Measurements from ENCODE around the gene LYST.

LYST gene

GRCh38 chr1:235784950-235785349 lies 81.8 kb downstream of the LYST start:
- H3K4me1 ChIP-seq (ENCODE audit: control insufficient read depth, insufficient read depth, low read length): no peaks in the 10 kb centered on the region
- H3K4me3 ChIP-seq (ENCODE audit: low read depth, low read length): no peak overlapping the region
- H3K9ac ChIP-seq (ENCODE audit: low read length): no peak overlapping the region
- H3K9me3 ChIP-seq (ENCODE audit: control insufficient read depth, insufficient read depth, low read depth, low read length): no peaks in the 10 kb centered on the region
- H3K36me3 ChIP-seq (ENCODE audit: control insufficient read depth, insufficient read depth, low read length): no peaks in the 10 kb centered on the region
- no peaks in the 10 kb centered on the region for H3K27me3 ChIP-seq (ENCODE audit: control insufficient read depth, insufficient read depth, low read length)
- no peak overlapping the region for H3K27ac ChIP-seq (ENCODE audit: low read depth, low read length)

GRCh38 chr1:235783148-235783776 lies 83.4 kb downstream of the LYST start:
- Histone ChIP-seq H3K9me3 (ENCODE audit: control insufficient read depth, insufficient read depth, low read depth, low read length) (no peaks in the 10 kb centered on the region), H3K36me3 (ENCODE audit: control insufficient read depth, insufficient read depth, low read length) (no peaks in the 10 kb centered on the region), H3K4me1 (ENCODE audit: control insufficient read depth, insufficient read depth, low read length) (no peaks in the 10 kb centered on the region), H3K9ac (ENCODE audit: low read length) (no peak overlapping the region), H3K27me3 (ENCODE audit: control insufficient read depth, insufficient read depth, low read length) (no peaks in the 10 kb centered on the region), H3K27ac (ENCODE audit: low read depth, low read length) (no peak overlapping the region), H3K4me3 (ENCODE audit: low read depth, low read length) (no peak overlapping the region)

GRCh38 chr1:235782601-235783000 lies 84.1 kb downstream of the LYST start:
- Histone ChIP-seq H3K9me3 (ENCODE audit: control insufficient read depth, insufficient read depth, low read depth, low read length) (no peaks in the 10 kb centered on the region), H3K36me3 (ENCODE audit: control insufficient read depth, insufficient read depth, low read length) (no peaks in the 10 kb centered on the region), H3K4me1 (ENCODE audit: control insufficient read depth, insufficient read depth, low read length) (no peaks in the 10 kb centered on the region), H3K27me3 (ENCODE audit: control insufficient read depth, insufficient read depth, low read length) (no peaks in the 10 kb centered on the region), H3K27ac (ENCODE audit: low read depth, low read length) (no peak overlapping the region), H3K9ac (ENCODE audit: low read length) (no peak overlapping the region), H3K4me3 (ENCODE audit: low read depth, low read length) (no peak overlapping the region)

- no peak overlapping the region for H3K4me3 ChIP-seq (ENCODE audit: low read depth, low read length)
- H3K27ac ChIP-seq (ENCODE audit: low read depth, low read length): no peak overlapping the region
- no peaks in the 10 kb centered on the region for H3K4me1 ChIP-seq (ENCODE audit: control insufficient read depth, insufficient read depth, low read length)
- H3K9me3 ChIP-seq (ENCODE audit: control insufficient read depth, insufficient read depth, low read depth, low read length): no peaks in the 10 kb centered on the region
- H3K9ac ChIP-seq (ENCODE audit: low read length): no peak overlapping the region
- H3K27me3 ChIP-seq (ENCODE audit: control insufficient read depth, insufficient read depth, low read length): no peaks in the 10 kb centered on the region
- H3K36me3 ChIP-seq (ENCODE audit: control insufficient read depth, insufficient read depth, low read length): no peaks in the 10 kb centered on the region
Measured at GRCh38 chr1:235781807-235782206, 84.9 kb downstream of the LYST start.

GRCh38 chr1:235779770-235780169 lies 86.9 kb downstream of the LYST start:
- Histone ChIP-seq H3K9me3 (ENCODE audit: control insufficient read depth, insufficient read depth, low read depth, low read length) (no peaks in the 10 kb centered on the region), H3K27ac (ENCODE audit: low read depth, low read length) (no peak overlapping the region), H3K9ac (ENCODE audit: low read length) (no peak overlapping the region), H3K4me3 (ENCODE audit: low read depth, low read length) (no peak overlapping the region), H3K4me1 (ENCODE audit: control insufficient read depth, insufficient read depth, low read length) (peaks cover 7% of the 10 kb centered on the region; the same call in 1 of the 2 replicates), H3K36me3 (ENCODE audit: control insufficient read depth, insufficient read depth, low read length) (no peaks in the 10 kb centered on the region), H3K27me3 (ENCODE audit: control insufficient read depth, insufficient read depth, low read length) (no peaks in the 10 kb centered on the region)

- no peak overlapping the region for H3K9ac ChIP-seq (ENCODE audit: low read length)
- no peak overlapping the region for H3K27ac ChIP-seq (ENCODE audit: low read depth, low read length)
- H3K27me3 ChIP-seq (ENCODE audit: control insufficient read depth, insufficient read depth, low read length): no peaks in the 10 kb centered on the region
- no peak overlapping the region for H3K4me3 ChIP-seq (ENCODE audit: low read depth, low read length)
- H3K36me3 ChIP-seq (ENCODE audit: control insufficient read depth, insufficient read depth, low read length): no peaks in the 10 kb centered on the region
- peaks cover 7% of the 10 kb centered on the region; the same call in 1 of the 2 replicates for H3K4me1 ChIP-seq (ENCODE audit: control insufficient read depth, insufficient read depth, low read length)
- H3K9me3 ChIP-seq (ENCODE audit: control insufficient read depth, insufficient read depth, low read depth, low read length): no peaks in the 10 kb centered on the region
Measured at GRCh38 chr1:235776396-235776795, 90.3 kb downstream of the LYST start.

- Histone ChIP-seq H3K27ac (ENCODE audit: low read depth, low read length) (no peak overlapping the region), H3K4me1 (ENCODE audit: control insufficient read depth, insufficient read depth, low read length) (peaks cover 7% of the 10 kb centered on the region; the same call in 1 of the 2 replicates), H3K4me3 (ENCODE audit: low read depth, low read length) (no peak overlapping the region), H3K27me3 (ENCODE audit: control insufficient read depth, insufficient read depth, low read length) (no peaks in the 10 kb centered on the region), H3K36me3 (ENCODE audit: control insufficient read depth, insufficient read depth, low read length) (no peaks in the 10 kb centered on the region), H3K9ac (ENCODE audit: low read length) (no peak overlapping the region), H3K9me3 (ENCODE audit: control insufficient read depth, insufficient read depth, low read depth, low read length) (no peaks in the 10 kb centered on the region)
Measured at GRCh38 chr1:235775246-235775860, 91.4 kb downstream of the LYST start.

- Histone ChIP-seq H3K4me1 (ENCODE audit: control insufficient read depth, insufficient read depth, low read length) (no peaks in the 10 kb centered on the region), H3K27ac (ENCODE audit: low read depth, low read length) (no peak overlapping the region), H3K4me3 (ENCODE audit: low read depth, low read length) (no peak overlapping the region), H3K27me3 (ENCODE audit: control insufficient read depth, insufficient read depth, low read length) (no peaks in the 10 kb centered on the region; the same call in 1 of the 2 replicates), H3K9me3 (ENCODE audit: control insufficient read depth, insufficient read depth, low read depth, low read length) (no peaks in the 10 kb centered on the region), H3K9ac (ENCODE audit: low read length) (no peak overlapping the region), H3K36me3 (ENCODE audit: control insufficient read depth, insufficient read depth, low read length) (no peaks in the 10 kb centered on the region)
Measured at GRCh38 chr1:235767795-235768194, 98.9 kb downstream of the LYST start.

GRCh38 chr1:235766794-235767285 lies 99.9 kb downstream of the LYST start:
- H3K36me3 ChIP-seq (ENCODE audit: control insufficient read depth, insufficient read depth, low read length): no peaks in the 10 kb centered on the region
- H3K4me3 ChIP-seq (ENCODE audit: low read depth, low read length): no peak overlapping the region
- H3K9me3 ChIP-seq (ENCODE audit: control insufficient read depth, insufficient read depth, low read depth, low read length): no peaks in the 10 kb centered on the region
- H3K9ac ChIP-seq (ENCODE audit: low read length): no peak overlapping the region
- no peaks in the 10 kb centered on the region for H3K4me1 ChIP-seq (ENCODE audit: control insufficient read depth, insufficient read depth, low read length)
- H3K27me3 ChIP-seq (ENCODE audit: control insufficient read depth, insufficient read depth, low read length): no peaks in the 10 kb centered on the region; the same call in 1 of the 2 replicates
- no peak overlapping the region for H3K27ac ChIP-seq (ENCODE audit: low read depth, low read length)

- no peaks in the 10 kb centered on the region for H3K9me3 ChIP-seq (ENCODE audit: control insufficient read depth, insufficient read depth, low read depth, low read length)
- no peaks in the 10 kb centered on the region for H3K4me1 ChIP-seq (ENCODE audit: control insufficient read depth, insufficient read depth, low read length)
- H3K4me3 ChIP-seq (ENCODE audit: low read depth, low read length): no peak overlapping the region
- no peaks in the 10 kb centered on the region; the same call in 1 of the 2 replicates for H3K27me3 ChIP-seq (ENCODE audit: control insufficient read depth, insufficient read depth, low read length)
- no peak overlapping the region for H3K9ac ChIP-seq (ENCODE audit: low read length)
- H3K36me3 ChIP-seq (ENCODE audit: control insufficient read depth, insufficient read depth, low read length): no peaks in the 10 kb centered on the region
- no peak overlapping the region for H3K27ac ChIP-seq (ENCODE audit: low read depth, low read length)
Measured at GRCh38 chr1:235763962-235764361, 102.7 kb downstream of the LYST start.

- H3K36me3 ChIP-seq (ENCODE audit: control insufficient read depth, insufficient read depth, low read length): no peaks in the 10 kb centered on the region
- H3K9ac ChIP-seq (ENCODE audit: low read length): no peak overlapping the region
- H3K27ac ChIP-seq (ENCODE audit: low read depth, low read length): no peak overlapping the region
- no peaks in the 10 kb centered on the region for H3K4me1 ChIP-seq (ENCODE audit: control insufficient read depth, insufficient read depth, low read length)
- H3K4me3 ChIP-seq (ENCODE audit: low read depth, low read length): no peak overlapping the region
- no peaks in the 10 kb centered on the region for H3K9me3 ChIP-seq (ENCODE audit: control insufficient read depth, insufficient read depth, low read depth, low read length)
- H3K27me3 ChIP-seq (ENCODE audit: control insufficient read depth, insufficient read depth, low read length): no peaks in the 10 kb centered on the region
Measured at GRCh38 chr1:235759336-235759735, 107.4 kb downstream of the LYST start.
